HG03108 (cell line): ENCODE results near the gene WDR72.

Experiments used
- ATAC-seq: cut with Tn5 transposase; IDR thresholded peaks from one replicate; pipeline ENCODE4 v1.9.1; 2021; ENCODE audit warnings: moderate library complexity; ENCODE audit not compliant: unreplicated experiment

The WDR72 gene

DNA sequence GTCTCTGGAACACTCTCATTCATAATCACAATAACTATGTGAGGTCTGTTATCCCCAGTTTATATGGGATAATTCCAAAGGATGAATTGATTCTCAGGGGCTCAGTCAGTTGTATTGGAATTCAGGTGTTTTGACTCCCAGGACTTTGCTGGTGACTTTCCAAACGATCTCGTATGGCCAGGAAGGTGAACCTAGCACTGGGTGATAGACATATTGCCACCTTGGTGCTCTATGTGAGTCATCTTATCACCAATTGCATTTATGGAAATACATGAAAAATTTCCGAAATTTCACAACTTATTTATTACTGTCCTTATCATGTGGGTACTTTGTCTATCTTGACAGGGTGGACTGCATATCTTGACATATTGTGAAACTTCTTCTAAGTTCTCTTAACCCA lies 287.3 kb downstream of the WDR72 start:
- no peak for ATAC-seq

DNA sequence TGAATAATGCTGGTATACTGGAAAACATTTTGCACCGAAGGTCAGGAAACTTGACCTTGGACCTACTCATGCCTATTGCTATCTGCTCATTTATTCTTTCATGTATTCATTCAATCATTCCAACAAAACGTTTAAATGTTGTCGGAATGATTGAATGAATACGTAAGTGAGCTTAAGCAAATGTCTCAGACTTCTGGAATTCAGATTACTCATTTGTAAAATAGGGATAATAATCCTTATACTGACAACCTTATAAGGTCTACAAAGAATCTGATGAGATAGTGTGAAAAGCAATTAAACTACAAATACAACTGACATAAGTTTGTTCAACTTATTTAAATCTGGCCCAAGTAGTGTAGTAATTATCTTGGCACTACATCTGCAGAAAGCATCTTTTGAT lies 288.7 kb downstream of the WDR72 start:
- no peak for ATAC-seq

DNA sequence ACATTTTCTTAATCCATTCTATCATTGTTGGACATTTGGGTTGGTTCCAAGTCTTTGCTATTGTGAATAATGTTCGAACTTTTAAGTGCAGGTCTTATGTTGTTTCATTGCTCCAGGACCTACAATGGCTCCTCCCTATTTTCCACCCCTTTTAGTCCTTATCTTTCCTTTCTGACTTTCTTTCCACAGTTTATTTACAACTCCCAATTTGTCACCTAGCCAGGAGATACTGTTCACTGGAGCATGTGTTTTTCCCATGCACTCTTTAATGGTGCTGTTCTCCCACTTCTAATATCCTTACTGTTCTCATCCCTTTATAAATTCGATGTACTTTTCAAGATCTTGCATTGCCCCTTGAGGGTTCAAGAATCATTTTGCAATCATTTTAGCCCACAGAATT lies 290.0 kb downstream of the WDR72 start:
- ATAC-seq = no peak
